HG03103 (cell line): ENCODE measurements around the gene F7.
"Not testable (repeated sequence)": the region's sequence is repeated elsewhere in the genome, so short reads cannot be mapped to it uniquely, and the experiment has no call there.

Experiments used
- ATAC-seq: cut with Tn5 transposase; IDR thresholded peaks from one replicate; pipeline ENCODE4 v1.9.1; 2021; ENCODE audit warnings: low read depth; ENCODE audit not compliant: unreplicated experiment

F7 gene

DNA sequence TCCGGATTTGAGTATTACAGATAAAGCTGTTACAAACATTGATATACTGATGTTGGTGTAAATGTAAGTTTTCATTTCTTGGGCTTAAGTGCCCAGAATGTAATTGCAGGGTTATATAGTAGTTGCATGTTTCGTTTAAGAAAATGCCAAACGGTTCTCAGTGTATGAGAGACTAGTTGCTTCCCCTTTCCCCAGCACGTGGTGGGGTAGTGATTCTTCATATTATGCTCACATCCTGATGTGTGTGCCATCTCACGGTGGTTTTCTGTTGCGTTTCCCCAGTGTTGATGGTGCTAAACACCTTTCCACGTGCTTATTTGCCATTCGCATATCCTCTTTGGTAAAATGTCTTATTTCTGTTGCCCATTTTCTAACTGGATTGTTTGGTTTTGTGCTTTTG is 34.7 kb upstream of the F7 start:
- ATAC-seq = no peak

GRCh38 chr13:113072376-113072775 is 33.2 kb upstream of the F7 start:
- no peak for ATAC-seq

- no peak for ATAC-seq
Measured at GRCh38 chr13:113073942-113074341, 31.6 kb upstream of the F7 start.

GRCh38 chr13:113074401-113074800 is 31.2 kb upstream of the F7 start:
- ATAC-seq = no peak

- ATAC-seq = no peak
Measured at GRCh38 chr13:113074876-113075275, 30.7 kb upstream of the F7 start.

DNA sequence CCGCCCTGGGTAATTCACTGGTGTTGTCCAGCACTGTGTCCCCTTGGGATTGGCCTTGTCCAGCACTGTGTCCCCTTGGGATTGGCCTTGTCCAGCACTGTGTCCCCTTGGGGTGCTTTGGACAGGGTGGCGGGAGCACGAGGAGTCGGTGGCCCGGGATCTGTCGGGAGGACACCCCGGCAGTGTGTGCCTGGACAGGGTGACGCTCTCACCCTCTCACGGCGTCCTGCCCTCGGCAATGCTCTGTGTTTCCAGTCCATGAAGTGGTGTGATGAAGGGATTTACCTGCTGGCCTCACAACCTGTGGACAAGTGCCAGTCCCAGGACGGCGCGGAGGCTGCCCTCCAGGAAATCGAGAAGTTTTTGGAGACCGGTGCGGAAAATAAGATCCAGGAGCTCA is 29.9 kb upstream of the F7 start:
- no peak for ATAC-seq

DNA sequence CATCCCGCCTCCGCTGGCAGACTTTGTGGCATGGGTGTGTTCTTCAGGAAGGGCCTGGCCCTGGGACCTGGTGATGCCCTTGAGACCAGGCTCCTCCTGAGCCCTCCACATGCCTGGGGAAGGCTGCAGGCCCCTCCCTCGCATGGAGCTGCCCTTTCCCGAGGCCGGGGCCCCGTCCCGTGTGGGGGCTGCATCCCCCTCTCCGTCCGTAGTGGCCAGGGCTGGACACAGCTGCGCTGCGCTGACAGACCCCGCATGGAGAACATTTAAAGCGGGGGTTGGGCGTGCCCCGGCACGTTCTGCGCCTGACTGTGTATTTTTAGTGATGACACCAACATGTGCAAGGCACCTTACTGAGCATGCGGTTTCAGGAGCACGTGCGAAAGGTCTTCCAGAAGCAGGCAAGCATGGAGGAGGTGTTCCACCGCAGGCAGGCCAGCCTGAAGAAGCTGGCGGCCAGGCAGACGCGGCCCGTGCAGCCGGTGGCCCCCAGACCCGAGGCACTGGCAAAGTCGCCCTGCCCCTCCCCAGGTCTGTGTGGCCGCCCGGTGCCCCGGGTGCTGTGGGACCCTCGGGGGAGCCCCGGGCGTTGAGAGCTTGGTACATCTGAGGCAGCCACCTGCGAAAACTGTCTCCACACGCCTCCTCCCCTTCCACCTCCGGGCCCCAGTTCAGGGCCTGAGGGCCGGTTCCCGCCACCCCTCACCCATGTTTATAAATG is 28.8 kb upstream of the F7 start:
- no peak for ATAC-seq

GRCh38 chr13:113077566-113077952 is 28.0 kb upstream of the F7 start:
- ATAC-seq = no peak

DNA sequence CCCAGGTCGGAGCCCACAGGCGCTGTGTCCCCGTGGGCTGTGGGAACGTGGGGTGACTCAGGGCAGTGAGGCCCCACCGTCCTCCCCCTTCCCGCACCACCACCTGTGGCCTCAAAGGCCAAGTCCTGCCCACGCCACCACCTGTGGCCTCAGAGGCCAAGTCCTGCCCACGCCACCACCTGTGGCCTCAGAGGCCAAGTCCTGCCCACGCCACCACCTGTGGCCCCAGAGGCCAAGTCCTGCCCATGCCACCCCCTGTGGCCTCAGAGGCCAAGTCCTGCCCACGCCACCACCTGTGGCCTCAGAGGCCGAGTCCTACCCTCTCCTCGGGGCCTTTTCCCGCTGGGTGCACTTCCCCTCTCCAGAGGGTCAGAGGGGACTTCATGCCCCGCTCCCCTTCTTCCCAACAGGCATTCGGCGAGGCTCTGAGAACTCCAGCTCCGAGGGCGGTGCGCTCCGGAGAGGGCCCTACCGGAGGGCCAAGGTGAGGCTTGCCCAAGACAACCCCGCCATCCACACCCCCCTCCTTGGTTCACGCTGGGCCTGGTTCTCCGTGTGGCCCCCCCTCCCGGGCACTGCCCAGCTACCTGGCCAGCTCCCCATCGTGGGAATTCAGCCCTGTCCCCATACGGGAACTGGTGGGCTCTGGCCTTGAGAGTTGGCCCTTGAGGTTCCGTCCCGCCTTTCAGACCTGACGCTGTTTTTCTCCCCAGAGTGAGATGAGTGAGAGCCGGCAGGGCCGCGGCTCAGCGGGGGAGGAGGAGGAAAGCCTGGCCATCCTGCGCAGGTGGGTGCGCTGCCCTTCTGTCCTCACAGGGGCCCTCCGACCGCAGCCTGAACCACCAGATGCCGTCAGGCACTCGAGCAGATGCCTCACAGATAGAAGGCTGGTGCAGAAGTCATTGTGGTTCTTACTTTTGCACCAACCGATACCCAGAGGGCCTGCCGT is 27.4 kb upstream of the F7 start:
- ATAC-seq = no peak

DNA sequence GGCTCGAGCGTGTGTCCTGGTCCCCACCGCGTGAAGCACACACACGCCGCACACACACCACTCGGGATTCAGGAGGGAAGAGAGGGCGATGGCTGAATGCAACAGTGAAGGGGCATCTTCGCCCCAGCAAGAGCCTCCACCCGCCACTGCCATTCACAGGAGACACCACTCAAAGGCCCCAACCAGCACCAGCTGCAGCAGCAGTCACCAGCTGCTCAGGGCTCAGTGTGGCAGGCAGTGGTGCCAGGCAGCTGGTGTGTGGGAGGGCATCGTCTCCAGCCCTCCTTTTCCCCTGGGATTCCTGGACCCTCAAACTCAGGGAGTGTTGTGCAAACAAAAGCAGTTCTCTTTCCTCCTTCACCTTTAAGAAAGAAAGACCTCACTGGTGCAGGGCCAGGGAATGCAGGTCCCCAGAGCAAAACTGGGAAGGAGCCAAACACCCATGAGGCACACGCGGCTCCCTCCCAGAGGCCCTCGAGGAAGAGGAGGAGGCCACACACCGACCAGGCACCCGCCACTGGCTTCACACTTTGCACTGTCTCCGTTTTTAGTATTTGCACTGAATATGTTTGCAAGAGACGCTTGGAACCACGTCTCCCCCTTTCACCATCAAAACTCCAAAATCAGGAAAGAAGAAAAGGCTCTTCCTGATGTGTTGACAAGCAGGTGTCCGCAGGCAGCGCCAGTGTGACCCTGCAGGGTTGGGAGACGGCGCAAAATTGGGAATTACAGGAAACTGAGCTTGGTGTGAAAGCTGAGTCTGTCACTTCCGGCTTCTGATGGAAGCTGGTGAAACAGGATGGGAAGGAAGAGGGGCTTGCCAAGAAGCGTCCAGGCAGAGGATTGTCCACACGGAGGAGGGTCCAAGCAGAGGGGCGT is 26.4 kb upstream of the F7 start:
- no peak for ATAC-seq

GRCh38 chr13:113079781-113080080 is 25.9 kb upstream of the F7 start:
- ATAC-seq = not testable (repeated sequence)

GRCh38 chr13:113080361-113080831 is 25.2 kb upstream of the F7 start:
- no peak for ATAC-seq

- ATAC-seq = no peak
Measured at GRCh38 chr13:113080901-113081521, 24.6 kb upstream of the F7 start.

DNA sequence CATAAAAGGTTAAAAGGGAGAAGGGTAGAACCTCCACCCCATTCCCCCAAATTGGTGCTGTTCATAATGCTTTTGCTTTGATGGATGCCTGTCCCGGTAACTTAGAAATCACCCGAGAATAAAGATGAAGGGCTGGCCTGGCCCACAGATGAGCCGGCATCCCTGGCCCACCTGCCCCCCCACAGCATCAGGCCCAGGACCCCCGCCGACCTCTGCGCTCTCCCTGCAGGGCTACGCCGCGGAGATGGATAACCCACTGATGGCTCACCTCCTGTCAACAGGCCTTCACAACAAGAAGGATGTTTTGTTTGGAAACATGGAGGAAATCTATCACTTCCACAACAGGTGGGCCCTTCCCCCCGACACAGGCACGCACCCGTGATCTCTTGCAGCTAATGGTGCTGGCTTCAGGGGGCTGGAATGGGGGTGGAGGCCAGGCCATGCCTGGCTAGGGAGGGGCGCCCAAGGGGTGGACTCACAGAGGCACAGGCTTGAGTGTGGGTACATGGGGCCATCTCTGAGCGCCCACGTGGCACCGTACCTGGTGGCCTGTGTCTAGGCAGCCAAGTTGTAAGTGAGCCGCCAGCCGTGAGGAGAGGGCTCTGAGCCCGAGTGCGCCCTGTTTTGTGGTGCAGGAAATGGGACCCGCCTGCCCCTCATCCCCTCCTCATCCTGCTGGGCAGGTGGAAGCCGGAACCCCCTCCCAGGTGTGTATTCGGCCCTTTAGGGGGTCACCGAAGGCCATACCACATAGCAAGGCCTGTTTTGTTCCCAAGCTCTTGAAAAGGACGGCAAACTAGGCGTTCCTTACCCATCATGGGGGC is 23.2 kb upstream of the F7 start:
- no peak for ATAC-seq

DNA sequence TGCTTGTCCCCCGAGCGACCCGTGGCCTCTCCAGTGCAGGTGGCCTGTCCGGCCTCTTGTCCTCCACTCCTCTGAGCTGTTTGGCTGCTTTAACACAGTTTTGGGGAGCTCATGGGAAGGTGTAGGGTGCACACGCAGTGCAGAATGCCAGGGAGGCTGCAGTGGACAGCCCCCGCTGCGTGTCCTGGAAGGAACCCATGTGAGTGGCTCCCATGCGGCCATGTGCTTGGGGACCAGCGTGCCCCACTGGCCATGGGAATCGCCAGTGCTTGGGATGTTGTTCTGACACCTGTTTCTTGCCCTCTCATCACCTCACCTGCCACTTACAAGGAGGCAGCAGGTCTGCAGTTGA is 22.6 kb upstream of the F7 start:
- no peak for ATAC-seq

DNA sequence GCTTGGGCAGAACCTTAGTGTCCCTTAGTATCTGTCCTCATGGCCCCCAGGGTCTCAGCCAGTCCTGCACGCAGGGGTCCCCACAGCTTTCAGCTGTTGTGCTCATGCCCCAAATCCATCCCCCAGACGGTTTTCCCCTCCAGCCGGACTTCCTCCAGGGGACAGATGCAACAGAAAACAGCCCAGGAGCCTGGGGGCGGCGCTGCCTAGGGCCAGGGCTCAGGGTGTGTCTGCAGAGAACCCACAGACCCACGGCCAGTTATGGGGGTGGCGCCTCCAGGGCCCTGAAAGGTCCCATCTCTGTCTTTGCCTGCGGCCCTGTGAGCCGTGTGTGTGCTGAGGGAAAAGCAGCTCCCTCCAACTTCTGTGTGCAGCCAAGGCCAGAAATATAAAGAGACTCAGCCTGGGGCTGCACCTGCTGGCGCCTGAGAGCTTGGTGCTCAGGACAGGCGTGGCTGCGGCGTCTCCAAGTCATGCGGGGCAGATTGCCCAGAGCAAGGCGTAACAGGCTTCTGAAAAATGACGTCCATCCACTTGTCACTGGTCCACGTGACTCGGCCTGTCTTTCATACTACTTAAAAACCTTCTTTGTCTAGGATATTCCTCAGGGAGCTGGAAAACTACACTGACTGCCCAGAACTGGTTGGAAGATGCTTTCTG is 22.1 kb upstream of the F7 start:
- ATAC-seq = no peak

DNA sequence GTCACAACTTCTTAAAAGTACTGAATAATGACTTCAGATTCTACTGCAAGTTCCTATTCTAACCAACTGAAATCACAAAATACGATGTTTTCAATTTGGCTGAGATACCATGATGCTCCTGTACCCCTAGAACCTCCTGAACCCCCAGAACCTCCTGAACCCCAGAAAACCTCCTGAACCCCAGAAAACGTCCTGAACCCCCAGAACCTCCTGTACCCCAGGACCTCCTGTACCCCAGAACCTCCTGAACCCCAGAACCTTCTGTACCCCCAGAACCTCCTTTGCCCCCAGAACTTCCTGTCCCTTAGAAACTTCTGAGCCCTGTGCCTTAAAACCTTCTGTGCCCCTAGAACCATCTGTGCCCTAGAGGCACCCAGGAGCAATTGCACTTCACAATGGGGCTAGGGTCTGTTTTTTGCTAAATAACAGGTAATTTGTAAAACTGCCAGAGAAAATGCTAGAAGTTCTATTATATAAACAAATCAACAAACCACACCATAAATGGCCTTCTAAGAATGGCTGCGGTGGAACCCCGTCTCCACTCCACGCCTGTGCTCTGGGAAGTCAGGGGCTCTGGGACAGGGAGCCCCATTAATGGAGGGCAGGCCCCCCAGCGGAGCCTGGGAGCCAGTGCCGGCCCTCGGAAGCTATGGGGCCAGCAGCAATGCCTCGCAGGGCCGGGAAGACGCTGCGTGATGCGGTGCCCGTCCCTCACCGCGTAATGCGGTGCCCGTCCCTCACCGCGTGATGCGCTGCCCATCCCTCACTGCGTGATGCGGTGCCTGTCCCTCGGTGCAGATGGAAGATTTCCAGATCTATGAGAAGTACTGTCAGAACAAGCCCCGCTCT is 21.3 kb upstream of the F7 start:
- ATAC-seq = no peak

GRCh38 chr13:113084943-113085540 is 20.5 kb upstream of the F7 start:
- no peak for ATAC-seq
